Stomach (tissue), 4 donors: ENCODE measurements around the gene OSBPL9.

Experiments
- POLR2A ChIP-seq, 4 donors: fragments of 450-650 bp; IDR thresholded peaks; one replicate each; pipeline ENCODE4 v1.6.1; 2016; ENCODE audit warnings: antibody characterized with exemption in 4 of 4, control low read depth in 2 of 4, mild to moderate bottlenecking in 1 of 4, moderate library complexity in 1 of 4
- TF ChIP-seq, protein P1 (sequence below), 7 experiments: fragments of 450-650 bp in 4 of 7; fragments of 200-600 bp in 3 of 7; sonication (generic) in 3 of 7; IDR thresholded peaks; one replicate each; pipeline ENCODE4 v1.5.1; 2016 to 2019; ENCODE audit warnings: antibody characterized with exemption in 7 of 7, control low read depth in 2 of 7, mild to moderate bottlenecking in 1 of 7

DNA sequence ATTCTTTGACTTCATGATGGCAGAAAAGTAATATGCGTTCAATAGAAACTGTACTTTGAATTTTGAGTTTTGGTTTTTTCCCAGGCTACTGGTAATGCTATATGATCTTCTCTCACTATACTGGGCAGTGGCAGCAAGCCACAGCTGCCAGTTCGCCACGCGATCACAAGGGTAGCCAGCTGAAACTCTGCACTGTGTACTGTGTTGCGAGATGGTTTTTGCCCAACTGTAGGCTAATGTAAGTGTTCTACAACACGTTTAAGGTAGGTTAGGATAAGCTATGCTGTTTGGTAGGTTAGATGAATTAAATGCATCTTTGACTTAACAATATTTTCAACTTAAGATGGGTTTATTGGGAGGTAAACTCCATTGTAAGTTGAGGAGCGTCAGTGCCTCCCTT lies 138.5 kb downstream of the OSBPL9 start:
- TF ChIP-seq POLR2A (IDR thresholded peaks at IDR 0.05), result no peak
- TF ChIP-seq, protein P1, sequence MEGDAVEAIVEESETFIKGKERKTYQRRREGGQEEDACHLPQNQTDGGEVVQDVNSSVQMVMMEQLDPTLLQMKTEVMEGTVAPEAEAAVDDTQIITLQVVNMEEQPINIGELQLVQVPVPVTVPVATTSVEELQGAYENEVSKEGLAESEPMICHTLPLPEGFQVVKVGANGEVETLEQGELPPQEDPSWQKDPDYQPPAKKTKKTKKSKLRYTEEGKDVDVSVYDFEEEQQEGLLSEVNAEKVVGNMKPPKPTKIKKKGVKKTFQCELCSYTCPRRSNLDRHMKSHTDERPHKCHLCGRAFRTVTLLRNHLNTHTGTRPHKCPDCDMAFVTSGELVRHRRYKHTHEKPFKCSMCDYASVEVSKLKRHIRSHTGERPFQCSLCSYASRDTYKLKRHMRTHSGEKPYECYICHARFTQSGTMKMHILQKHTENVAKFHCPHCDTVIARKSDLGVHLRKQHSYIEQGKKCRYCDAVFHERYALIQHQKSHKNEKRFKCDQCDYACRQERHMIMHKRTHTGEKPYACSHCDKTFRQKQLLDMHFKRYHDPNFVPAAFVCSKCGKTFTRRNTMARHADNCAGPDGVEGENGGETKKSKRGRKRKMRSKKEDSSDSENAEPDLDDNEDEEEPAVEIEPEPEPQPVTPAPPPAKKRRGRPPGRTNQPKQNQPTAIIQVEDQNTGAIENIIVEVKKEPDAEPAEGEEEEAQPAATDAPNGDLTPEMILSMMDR (IDR thresholded peaks at IDR 0.05), result no peak
